K562 (cell line): ENCODE results near the gene YPEL4. TPM values are rescaled to one million over a fixed set of nuclear protein-coding genes. Genes with fewer than 3 reads are reported as not detected.

Experiments
- CAMTA2 ChIP-seq: fragments of 250-450 bp; sonication (Bioruptor Pico); conservative IDR thresholded peaks from 2 replicates; pipeline ENCODE4 v1.5.1; 2022
- CXXC5 ChIP-seq: fragments of 250-450 bp; sonication (Bioruptor Pico); IDR thresholded peaks from 2 replicates; pipeline ENCODE4 v1.8.0; 2022; ENCODE audit warnings: inconsistent platforms, mild to moderate bottlenecking, moderate library complexity
- ETV1 ChIP-seq: fragments of 450-650 bp; conservative IDR thresholded peaks from 2 replicates; pipeline ENCODE4 v1.6.1; 2016; ENCODE audit warnings: missing genetic modification characterization, control low read depth, low read depth, missing compliant biosample characterization
- HMGN3 ChIP-seq: IDR thresholded peaks from 2 replicates; pipeline ENCODE4 v1.6.1; 2011; ENCODE audit warnings: borderline replicate concordance, low read depth, mild to moderate bottlenecking, mixed read lengths, low read length; ENCODE audit not compliant: insufficient read length; ENCODE audit errors: extremely low read depth
- IFI16 ChIP-seq: fragments of 250-450 bp; sonication (Bioruptor Pico); IDR thresholded peaks from 2 replicates; pipeline ENCODE4 v2.1.2; 2022; ENCODE audit warnings: mild to moderate bottlenecking, inconsistent platforms
- L3MBTL2 ChIP-seq: fragments of 450-650 bp; IDR thresholded peaks from 2 replicates; pipeline ENCODE4 v1.6.1; 2016; ENCODE audit warnings: mild to moderate bottlenecking, moderate library complexity
- LARP7 ChIP-seq: fragments of 450-650 bp; IDR thresholded peaks from 2 replicates; pipeline ENCODE4 v1.6.1; 2016
- MAFF ChIP-seq: IDR thresholded peaks from 2 replicates; pipeline ENCODE4 v1.6.1; 2012; ENCODE audit warnings: low read length, improper control_type of control experiment
- MCM5 ChIP-seq: fragments of 450-650 bp; IDR thresholded peaks from 2 replicates; pipeline ENCODE4 v1.6.1; 2016; ENCODE audit warnings: low read depth
- NCOR1 ChIP-seq: fragments of 450-650 bp; IDR thresholded peaks from 2 replicates; pipeline ENCODE4 v1.6.1; 2016; ENCODE audit warnings: mild to moderate bottlenecking, moderate library complexity
- NFE2L1 ChIP-seq: fragments of 450-650 bp; IDR thresholded peaks from 2 replicates; pipeline ENCODE4 v1.6.1; 2016; ENCODE audit warnings: missing genetic modification characterization, low read depth, mild to moderate bottlenecking, missing compliant biosample characterization, moderate library complexity, borderline replicate concordance
- NR4A1 ChIP-seq, 2 experiments: fragments of 250-450 bp in 1 of 2; fragments of 450-650 bp in 1 of 2; sonication (Bioruptor Pico) in 1 of 2; IDR thresholded peaks; 2 replicates each; pipeline versions ENCODE4 v1.4.0 to v1.6.1; 2016 to 2020; ENCODE audit warnings: mild to moderate bottlenecking in 2 of 2, missing compliant biosample characterization in 1 of 2, missing genetic modification characterization in 1 of 2, moderate library complexity in 1 of 2
- PHTF2 ChIP-seq: fragments of 250-450 bp; sonication (Bioruptor Pico); IDR thresholded peaks from 2 replicates; pipeline ENCODE4 v1.5.0; 2021; ENCODE audit warnings: mild to moderate bottlenecking
- PTBP1 ChIP-seq: fragments of 200-400 bp; formaldehyde crosslinking; IDR thresholded peaks from 2 replicates; pipeline ENCODE4 v1.6.1; 2017; ENCODE audit warnings: low read depth, low read length
- RFX7 ChIP-seq: fragments of 250-450 bp; sonication (Bioruptor Pico); IDR thresholded peaks from 2 replicates; pipeline ENCODE4 v1.5.1; 2021; ENCODE audit warnings: mild to moderate bottlenecking
- SP2 ChIP-seq: IDR thresholded peaks from 2 replicates; pipeline ENCODE4 v1.6.1; 2011; ENCODE audit warnings: mild to moderate bottlenecking, low read depth, low read length, moderate library complexity; ENCODE audit not compliant: poor library complexity, severe bottlenecking; ENCODE audit errors: extremely low read depth
- SREBF1 ChIP-seq: fragments of 150-350 bp; IDR thresholded peaks from 2 replicates; pipeline ENCODE4 v1.6.1; 2014; ENCODE audit warnings: antibody characterized with exemption, low read depth, low read length, borderline replicate concordance
- STAT5B ChIP-seq: fragments of 250-450 bp; sonication (Bioruptor Pico); IDR thresholded peaks from 2 replicates; pipeline ENCODE4 v1.8.0; 2021; ENCODE audit warnings: mild to moderate bottlenecking, inconsistent platforms
- SUPT5H ChIP-seq: fragments of 450-650 bp; IDR thresholded peaks from 2 replicates; pipeline ENCODE4 v1.6.1; 2016
- TCFL5 ChIP-seq: fragments of 250-450 bp; sonication (Bioruptor Pico); conservative IDR thresholded peaks from 2 replicates; pipeline ENCODE4 v1.6.1; 2021; ENCODE audit warnings: mild to moderate bottlenecking, moderate library complexity, matching md5 sums
- TRIM28 ChIP-seq: fragments of 450-650 bp; IDR thresholded peaks from 2 replicates; pipeline ENCODE4 v1.6.1; 2017
- ZNF436 ChIP-seq: fragments of 250-450, 450-650 bp; sonication (Bioruptor Pico); formaldehyde crosslinking; IDR thresholded peaks from 2 replicates; pipeline ENCODE4 v1.7.0; 2020; ENCODE audit warnings: mild to moderate bottlenecking
- ZNF57 ChIP-seq: fragments of 450-650 bp; formaldehyde crosslinking; IDR thresholded peaks from 2 replicates; pipeline ENCODE4 v1.4.0; 2020; ENCODE audit warnings: mild to moderate bottlenecking, moderate library complexity
- ZNF77 ChIP-seq: fragments of 250-450 bp; sonication (Bioruptor Pico); IDR thresholded peaks from 2 replicates; pipeline ENCODE4 v1.5.0; 2020
- polyA plus RNA-seq, 8 experiments: library from polyadenylated mRNA; depleted of rRNA in 4 of 8; stranded (reverse) in 5 of 8; unstranded in 3 of 8; fragments of >200 nt; fragmentation: Nextera tagmentation in 2 of 8; fragmentation: Illumina TruSeq in 1 of 8; extraction: Ambion mirVana in 2 of 8; extraction: Trizol in 1 of 8; gene quantifications; 2 replicates each; pipeline versions ENCODE4 v1.2.1 to v1.2.3, GENCODE V29; 2011 to 2014; ENCODE audit warnings: inconsistent platforms in 1 of 8, missing spikeins in 1 of 8
- total RNA-seq, 7 experiments: library from RNA; depleted of rRNA in 6 of 7; stranded (reverse); fragments of >200 nt in 6 of 7; fragmentation: Illumina TruSeq in 2 of 7; extraction: Trizol in 2 of 7; gene quantifications; 2 replicates each; pipeline versions ENCODE4 v1.2.1 to v1.2.3, GENCODE V29; 2011 to 2021; ENCODE audit warnings: low replicate concordance in 1 of 7
- TF ChIP-seq, protein P1 (sequence below): fragments of 450-650 bp; formaldehyde crosslinking; IDR thresholded peaks from 2 replicates; pipeline ENCODE4 v1.4.0; 2022; ENCODE audit warnings: missing genetic modification characterization
- TF ChIP-seq, protein P2 (sequence below): fragments of 250-450 bp; sonication (Bioruptor Pico); IDR thresholded peaks from 2 replicates; pipeline ENCODE4 v1.8.0; 2021; ENCODE audit warnings: moderate library complexity, mild to moderate bottlenecking, inconsistent platforms
- TF ChIP-seq, protein P3 (sequence below): sonication (generic); formaldehyde crosslinking; IDR thresholded peaks from 2 replicates; pipeline ENCODE4 v1.8.0; 2022; ENCODE audit warnings: missing genetic modification reagents, mild to moderate bottlenecking, moderate library complexity, borderline replicate concordance

Gene YPEL4
- total and polyA plus RNA-seq, 9 of the 15 experiments (the other 6 are each of a cell fraction or from before 2014, with no cell fraction given), result 0.07 to 1.4 (median 0.40) TPM; not detected in 2

- TF ChIP-seq IFI16 (CRISPR knock-in tag) (no peak), ZNF77 (CRISPR knock-in tag) (no peak), NR4A1 (CRISPR knock-in tag; IDR thresholded peaks at IDR 0.05) (no peak), NR4A1 (tag; IDR thresholded peaks at IDR 0.05) (peak; percentile 90), TCFL5 (CRISPR knock-in tag) (no peak), NFE2L1 (tag) (no peak), MCM5 (no peak), HMGN3 (peak; percentile 90), LARP7 (no peak), NCOR1 (no peak), CAMTA2 (CRISPR knock-in tag) (no peak), ZNF436 (no peak), MAFF (no peak), TRIM28 (peak; percentile 21; the same call in 1 of the 2 replicates), SREBF1 (no peak), ZNF57 (CRISPR knock-in tag) (no peak), SP2 (no peak), ETV1 (tag) (peak; percentile 61), CXXC5 (CRISPR knock-in tag) (peak; percentile 97), PHTF2 (CRISPR knock-in tag) (no peak), PTBP1 (no peak), RFX7 (CRISPR knock-in tag) (no peak), L3MBTL2 (peak; percentile 94), SUPT5H (peak; percentile 87), STAT5B (CRISPR knock-in tag) (no peak)
- TF ChIP-seq, protein P1, sequence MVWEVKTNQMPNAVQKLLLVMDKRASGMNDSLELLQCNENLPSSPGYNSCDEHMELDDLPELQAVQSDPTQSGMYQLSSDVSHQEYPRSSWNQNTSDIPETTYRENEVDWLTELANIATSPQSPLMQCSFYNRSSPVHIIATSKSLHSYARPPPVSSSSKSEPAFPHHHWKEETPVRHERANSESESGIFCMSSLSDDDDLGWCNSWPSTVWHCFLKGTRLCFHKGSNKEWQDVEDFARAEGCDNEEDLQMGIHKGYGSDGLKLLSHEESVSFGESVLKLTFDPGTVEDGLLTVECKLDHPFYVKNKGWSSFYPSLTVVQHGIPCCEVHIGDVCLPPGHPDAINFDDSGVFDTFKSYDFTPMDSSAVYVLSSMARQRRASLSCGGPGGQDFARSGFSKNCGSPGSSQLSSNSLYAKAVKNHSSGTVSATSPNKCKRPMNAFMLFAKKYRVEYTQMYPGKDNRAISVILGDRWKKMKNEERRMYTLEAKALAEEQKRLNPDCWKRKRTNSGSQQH, result 0 out of 2 replicates have a peak, but pooled peaks have one; percentile 17
- TF ChIP-seq, protein P2, sequence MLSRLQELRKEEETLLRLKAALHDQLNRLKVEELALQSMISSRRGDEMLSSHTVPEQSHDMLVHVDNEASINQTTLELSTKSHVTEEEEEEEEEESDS (CRISPR knock-in tag), result no peak
- TF ChIP-seq, protein P3, sequence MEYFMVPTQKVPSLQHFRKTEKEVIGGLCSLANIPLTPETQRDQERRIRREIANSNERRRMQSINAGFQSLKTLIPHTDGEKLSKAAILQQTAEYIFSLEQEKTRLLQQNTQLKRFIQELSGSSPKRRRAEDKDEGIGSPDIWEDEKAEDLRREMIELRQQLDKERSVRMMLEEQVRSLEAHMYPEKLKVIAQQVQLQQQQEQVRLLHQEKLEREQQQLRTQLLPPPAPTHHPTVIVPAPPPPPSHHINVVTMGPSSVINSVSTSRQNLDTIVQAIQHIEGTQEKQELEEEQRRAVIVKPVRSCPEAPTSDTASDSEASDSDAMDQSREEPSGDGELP, result peak; percentile 61; the same call in 1 of the 2 replicates
Measured at GRCh38 chr11:57667736-57668433, 18.2 kb upstream of the YPEL4 start, which contains the start of gene ZDHHC5 (continued).
